Activated CD4-positive, alpha-beta T cell treated with anti-CD3 and anti-CD28 coated beads for 36 hours (primary cell): ENCODE data around the gene RNF213. TPM values are rescaled to one million over a fixed set of nuclear protein-coding genes. Genes with fewer than 3 reads are reported as not detected.

ENCODE experiments used
- ATAC-seq: fragments of 200-7000 bp; cut with Tn5 transposase; one replicate; pipeline ENCODE4 v1.10.0; 2021; ENCODE audit warnings: mild to moderate bottlenecking, moderate library complexity
- CTCF ChIA-PET: fragments of 350-600 bp; sonication (Branson Sonifier 250); formaldehyde crosslinking; loops from one replicate; lab custom pipeline; 2021; ENCODE audit warnings: antibody characterized with exemption; lab: Charles Lee
- POLR2A ChIA-PET: fragments of 350-600 bp; sonication (Branson Sonifier 250); formaldehyde crosslinking; loops from one replicate; lab custom pipeline; 2021; ENCODE audit warnings: antibody characterized with exemption, inconsistent platforms; lab: Charles Lee
- DNase-seq: peaks from one replicate; pipeline ENCODE4 v3.0.0-alpha.2; 2020
- H3K27ac Mint-ChIP-seq: one replicate; pipeline ENCODE4 v1.8.0; 2021; ENCODE audit warnings: mixed read lengths
- H3K27me3 Mint-ChIP-seq: one replicate; pipeline ENCODE4 v1.8.0; 2021; ENCODE audit warnings: mixed read lengths
- H3K36me3 Mint-ChIP-seq: one replicate; pipeline ENCODE4 v1.8.0; 2021; ENCODE audit warnings: low read depth, mixed read lengths
- H3K4me1 Mint-ChIP-seq: one replicate; pipeline ENCODE4 v1.8.0; 2021; ENCODE audit warnings: mixed read lengths
- H3K4me3 Mint-ChIP-seq: one replicate; pipeline ENCODE4 v1.8.0; 2021; ENCODE audit warnings: mild to moderate bottlenecking, moderate library complexity, mixed read lengths
- H3K9me3 Mint-ChIP-seq: one replicate; pipeline ENCODE4 v1.8.0; 2021; ENCODE audit warnings: low read depth, mixed read lengths
- intact Hi-C, 2 experiments: fragments of 100-400 bp; cut with DNase I in 1 of 2; cut with micrococcal nuclease in 1 of 2; formaldehyde crosslinking; loops; one replicate each; pipeline versions ENCODE4 v1.14.2 to v1.15.1; 2022 to 2024; cut with DNase I, micrococcal nuclease
- total RNA-seq, 2 experiments: library from RNA; stranded (reverse); gene quantifications; one replicate each; pipeline ENCODE4 v1.2.3, GENCODE V29; 2021

RNF213 gene
- total RNA-seq, 2 experiments from 2014 or later = 334 to 366 TPM

DNA sequence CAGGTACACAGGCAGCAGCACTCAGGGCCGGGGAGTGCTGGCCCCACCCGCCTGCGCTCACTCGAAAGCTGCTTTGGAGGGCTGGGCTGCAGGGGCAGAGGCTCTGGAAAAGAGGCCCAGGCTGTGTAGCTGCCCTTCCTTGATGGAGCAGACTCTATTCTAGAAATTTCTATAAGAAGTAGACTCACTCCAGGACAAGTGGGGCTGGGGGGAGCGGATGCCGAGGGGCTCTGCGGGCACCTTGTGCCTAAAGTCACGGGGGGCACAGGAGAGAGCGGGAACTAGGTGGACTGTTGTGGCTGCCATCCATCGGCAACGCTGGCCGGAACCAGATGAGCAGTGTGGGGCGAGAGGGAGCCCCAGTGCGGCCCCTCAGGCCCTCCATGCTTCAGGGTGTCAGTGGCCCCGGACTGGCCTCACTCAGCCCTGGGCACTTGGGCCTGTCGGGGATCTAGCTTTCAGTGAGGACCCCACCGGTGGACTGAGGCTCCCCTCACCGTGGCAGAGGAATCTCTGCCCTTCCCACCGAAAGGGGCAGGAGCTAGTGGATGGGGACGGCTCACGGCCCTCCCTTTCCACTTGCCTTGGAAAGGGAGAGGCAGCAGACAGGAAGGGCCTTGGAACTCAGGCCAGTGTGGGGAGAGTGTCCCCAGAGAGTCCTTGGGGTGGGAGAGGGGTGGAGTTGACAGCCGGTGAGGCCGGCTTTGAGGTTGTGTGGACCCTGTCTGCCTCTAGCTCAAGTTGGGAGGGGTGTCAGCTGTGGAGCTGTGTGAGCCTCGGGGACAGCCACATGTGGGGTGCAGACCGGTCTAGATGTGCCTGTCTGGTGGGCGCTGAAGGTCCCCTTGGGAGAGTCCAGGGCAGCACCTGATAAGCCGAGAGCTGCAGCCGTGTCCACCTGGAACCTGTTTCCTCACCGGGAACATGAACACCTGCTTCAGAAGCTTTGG is 170.9 kb downstream of the RNF213 start:
- no peaks in the 10 kb centered on the region for H3K36me3 Mint-ChIP-seq
- H3K4me1 Mint-ChIP-seq = peaks cover 4% of the 10 kb centered on the region
- H3K27ac Mint-ChIP-seq = no peak overlapping the region
- ChIA-PET POLR2A (no interaction called here), CTCF (interaction anchor here (0.5 kb wide), 1 partner anchor 153 kb away, joined by 3 read pairs; no protein-coding TSS in a partner anchor)
- no peak overlapping the region for H3K4me3 Mint-ChIP-seq
- intact Hi-C loops = no loop called here
- no peaks in the 10 kb centered on the region for H3K9me3 Mint-ChIP-seq
- no peak for DNase-seq
- no peak for ATAC-seq
- H3K27me3 Mint-ChIP-seq = no peaks in the 10 kb centered on the region

- intact Hi-C loops = no loop called here
- H3K27me3 Mint-ChIP-seq = no peaks in the 10 kb centered on the region
- no peaks in the 10 kb centered on the region for H3K36me3 Mint-ChIP-seq
- ATAC-seq (no peak), DNase-seq (no peak)
- ChIA-PET POLR2A (no interaction called here), CTCF (interaction anchor here (0.6 kb wide), 1 partner anchor 16 kb away, joined by 3 read pairs; no protein-coding TSS in a partner anchor)
- H3K9me3 Mint-ChIP-seq = no peaks in the 10 kb centered on the region
- H3K4me1 Mint-ChIP-seq = no peaks in the 10 kb centered on the region
- H3K27ac Mint-ChIP-seq = no peak overlapping the region
- H3K4me3 Mint-ChIP-seq = no peak overlapping the region
These were observed 171.8 kb downstream of the RNF213 start for GRCh38 chr17:80432350-80432955.

DNA sequence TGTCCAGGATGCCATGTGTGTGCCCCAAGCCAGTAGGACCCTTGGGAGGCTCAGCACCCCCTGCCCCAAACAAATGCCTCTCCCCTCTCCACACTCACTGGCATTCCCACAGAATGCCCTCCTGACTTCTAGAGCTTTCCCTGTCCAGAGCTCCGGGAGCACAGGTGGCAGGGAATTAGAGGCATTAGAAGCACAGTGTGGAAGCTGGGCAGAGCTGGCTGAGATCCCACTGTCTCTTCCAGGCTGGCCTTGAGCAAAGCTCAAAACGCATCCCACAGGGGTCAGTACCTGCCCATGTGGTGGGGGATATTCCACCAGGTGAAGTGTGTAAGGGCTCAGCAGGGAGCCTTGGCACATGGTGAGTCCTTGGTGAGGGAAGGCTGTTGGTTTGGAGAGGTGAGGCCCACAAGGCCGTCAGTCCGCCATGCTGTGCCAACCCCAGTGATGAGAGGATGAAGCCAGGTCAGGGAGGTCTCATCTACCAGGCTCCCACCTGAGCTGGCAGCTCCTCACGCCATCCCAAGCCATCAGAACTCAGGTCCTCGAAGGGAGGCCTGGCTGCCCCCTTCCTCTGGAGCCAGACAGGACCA is 172.4 kb downstream of the RNF213 start:
- ATAC-seq (no peak), DNase-seq (no peak)
- no peaks in the 10 kb centered on the region for H3K36me3 Mint-ChIP-seq
- no peaks in the 10 kb centered on the region for H3K4me1 Mint-ChIP-seq
- no peaks in the 10 kb centered on the region for H3K27me3 Mint-ChIP-seq
- no peaks in the 10 kb centered on the region for H3K9me3 Mint-ChIP-seq
- no peak overlapping the region for H3K4me3 Mint-ChIP-seq
- ChIA-PET CTCF (interaction anchor here (0.6 kb wide), 1 partner anchor 17 kb away, joined by 3 read pairs; no protein-coding TSS in a partner anchor), POLR2A (no interaction called here)
- H3K27ac Mint-ChIP-seq = no peak overlapping the region
- intact Hi-C loops = no loop called here

DNA sequence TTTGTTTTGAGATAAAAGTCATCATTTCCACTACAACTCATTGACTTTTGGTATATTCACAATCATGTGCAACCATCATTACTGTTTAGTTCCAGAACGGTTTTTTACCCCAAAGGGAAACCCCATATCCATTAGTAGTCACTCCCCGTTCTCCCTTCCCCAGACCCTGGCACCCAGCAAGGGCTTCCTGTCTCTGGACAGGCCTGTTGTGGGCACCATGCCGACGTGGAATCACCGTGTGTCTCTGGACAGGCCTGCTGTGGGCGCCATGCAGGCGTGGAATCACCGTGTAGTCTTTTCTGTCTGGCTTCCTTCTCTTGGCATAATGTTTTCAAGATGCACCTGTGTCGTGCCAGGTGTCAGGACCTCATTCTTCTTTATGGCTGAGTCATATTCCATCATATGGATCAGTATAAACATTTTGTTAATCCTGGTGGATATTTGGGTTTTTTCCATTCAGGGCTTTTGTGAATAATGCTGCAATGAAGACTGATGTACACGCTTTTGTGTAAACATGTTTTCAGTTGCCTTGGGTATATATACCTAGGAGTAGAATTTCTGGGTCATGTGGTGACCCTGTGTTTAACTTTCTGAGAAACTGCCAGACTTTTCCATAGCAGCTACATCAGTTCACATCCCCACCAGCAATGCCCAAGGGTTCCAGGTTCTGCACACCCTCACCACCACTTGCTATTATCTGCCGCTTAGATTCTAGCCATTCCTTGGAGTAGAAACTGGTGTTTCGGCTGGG is 173.4 kb downstream of the RNF213 start:
- ATAC-seq (no peak), DNase-seq (no peak)
- Mint-ChIP-seq H3K4me1 (no peaks in the 10 kb centered on the region), H3K27me3 (no peaks in the 10 kb centered on the region), H3K9me3 (no peaks in the 10 kb centered on the region), H3K4me3 (no peak overlapping the region), H3K27ac (no peak overlapping the region), H3K36me3 (no peaks in the 10 kb centered on the region)
- POLR2A ChIA-PET = no interaction called here
- CTCF ChIA-PET = no interaction called here
- intact Hi-C loops = no loop called here

GRCh38 chr17:80437532-80437931 is 176.9 kb downstream of the RNF213 start:
- no peaks in the 10 kb centered on the region for H3K4me1 Mint-ChIP-seq
- H3K27ac Mint-ChIP-seq = no peak overlapping the region
- H3K36me3 Mint-ChIP-seq = no peaks in the 10 kb centered on the region
- ATAC-seq (no peak), DNase-seq (no peak)
- ChIA-PET POLR2A (no interaction called here), CTCF (interaction anchor here (1.2 kb wide), 1 partner anchor 10 kb away, joined by 5 read pairs; no protein-coding TSS in a partner anchor)
- H3K9me3 Mint-ChIP-seq = no peaks in the 10 kb centered on the region
- no peak overlapping the region for H3K4me3 Mint-ChIP-seq
- H3K27me3 Mint-ChIP-seq = no peaks in the 10 kb centered on the region
- intact Hi-C loops = no loop called here

- H3K9me3 Mint-ChIP-seq = no peaks in the 10 kb centered on the region
- ATAC-seq = no peak
- CTCF ChIA-PET = interaction anchor here (0.6 kb wide), 1 partner anchor 54 kb away, joined by 3 read pairs; no protein-coding TSS in a partner anchor
- POLR2A ChIA-PET = no interaction called here
- intact Hi-C loops = no loop called here
- H3K4me1 Mint-ChIP-seq = no peaks in the 10 kb centered on the region
- no peaks in the 10 kb centered on the region for H3K27me3 Mint-ChIP-seq
- no peak for DNase-seq
- no peak overlapping the region for H3K27ac Mint-ChIP-seq
- H3K4me3 Mint-ChIP-seq = no peak overlapping the region
- H3K36me3 Mint-ChIP-seq = no peaks in the 10 kb centered on the region
These were observed 178.2 kb downstream of the RNF213 start for GRCh38 chr17:80438806-80439205.

GRCh38 chr17:80439499-80439898 is 178.8 kb downstream of the RNF213 start:
- Mint-ChIP-seq H3K27me3 (no peaks in the 10 kb centered on the region), H3K4me1 (no peaks in the 10 kb centered on the region), H3K36me3 (no peaks in the 10 kb centered on the region), H3K4me3 (no peak overlapping the region), H3K27ac (no peak overlapping the region), H3K9me3 (no peaks in the 10 kb centered on the region)
- POLR2A ChIA-PET = no interaction called here
- intact Hi-C loops = no loop called here
- ATAC-seq = no peak
- CTCF ChIA-PET = interaction anchor here (1.0 kb wide), 1 partner anchor 12 kb away, joined by 3 read pairs; no protein-coding TSS in a partner anchor
- DNase-seq = no peak

GRCh38 chr17:80441133-80441578 is 180.5 kb downstream of the RNF213 start:
- H3K9me3 Mint-ChIP-seq = no peaks in the 10 kb centered on the region
- DNase-seq (peak; percentile 77), ATAC-seq (peak; percentile 44)
- H3K36me3 Mint-ChIP-seq = no peaks in the 10 kb centered on the region
- H3K27ac Mint-ChIP-seq = no peak overlapping the region
- ChIA-PET CTCF (interaction anchor here (0.6 kb wide), 1 partner anchor 57 kb away, joined by 3 read pairs; no protein-coding TSS in a partner anchor), POLR2A (no interaction called here)
- no peaks in the 10 kb centered on the region for H3K4me1 Mint-ChIP-seq
- no peak overlapping the region for H3K4me3 Mint-ChIP-seq
- no peaks in the 10 kb centered on the region for H3K27me3 Mint-ChIP-seq
- intact Hi-C loops = no loop called here

DNA sequence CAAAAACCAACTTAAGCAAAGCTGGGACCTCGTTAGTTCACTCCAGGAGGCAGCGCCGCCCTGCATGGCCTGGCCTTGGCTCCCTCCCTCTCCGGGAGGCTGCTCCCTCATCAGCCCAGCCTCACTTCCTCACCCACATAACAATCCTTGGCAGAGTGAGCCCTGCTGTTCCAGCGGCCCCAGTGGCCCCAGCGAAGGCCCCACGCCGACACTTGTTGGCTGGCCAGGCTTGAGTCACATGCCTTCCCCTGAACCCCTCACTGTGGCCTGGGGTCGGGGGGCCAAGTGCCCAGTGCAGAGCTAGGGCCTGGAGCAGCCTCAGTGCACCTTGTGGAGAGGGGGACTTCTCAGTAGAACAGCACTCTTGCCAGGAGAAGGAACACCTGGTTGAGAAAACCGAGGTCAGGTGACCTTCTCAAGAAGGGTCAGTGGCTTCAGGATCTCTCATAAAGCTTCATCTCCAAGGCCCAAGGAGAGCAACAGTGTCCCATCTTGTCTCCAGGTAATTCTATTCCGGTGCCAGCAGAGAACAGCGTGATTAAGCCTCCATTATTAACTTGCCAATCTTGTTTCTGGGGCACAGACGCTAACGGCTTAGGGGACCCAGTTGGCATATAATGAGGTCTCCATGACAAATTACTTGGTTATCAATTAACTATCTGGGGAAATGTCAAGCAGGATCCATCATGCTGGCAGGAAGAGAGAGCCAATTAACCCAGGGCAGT is 181.1 kb downstream of the RNF213 start:
- Mint-ChIP-seq H3K27me3 (no peaks in the 10 kb centered on the region), H3K4me3 (no peak overlapping the region), H3K4me1 (no peaks in the 10 kb centered on the region), H3K9me3 (no peaks in the 10 kb centered on the region), H3K27ac (no peak overlapping the region), H3K36me3 (no peaks in the 10 kb centered on the region)
- DNase-seq (no peak), ATAC-seq (no peak)
- intact Hi-C loops = no loop called here
- ChIA-PET POLR2A (interaction anchor here (0.7 kb wide), 1 partner anchor 51 kb away, joined by 3 read pairs; no protein-coding TSS in a partner anchor), CTCF (no interaction called here)

GRCh38 chr17:80442323-80442659 is 181.6 kb downstream of the RNF213 start:
- Mint-ChIP-seq H3K27me3 (no peaks in the 10 kb centered on the region), H3K27ac (no peak overlapping the region), H3K36me3 (no peaks in the 10 kb centered on the region), H3K9me3 (no peaks in the 10 kb centered on the region), H3K4me3 (no peak overlapping the region), H3K4me1 (no peaks in the 10 kb centered on the region)
- ChIA-PET CTCF (no interaction called here), POLR2A (interaction anchor here (0.7 to 1.7 kb wide), 2 partner anchors 11 to 50 kb away, joined by 3 read pairs; no protein-coding TSS in a partner anchor)
- DNase-seq (no peak), ATAC-seq (no peak)
- intact Hi-C loops = no loop called here
